WTC11 (cell line): ENCODE measurements around the gene EEF2. TPM values are rescaled to one million over a fixed set of nuclear protein-coding genes. Genes with fewer than 3 reads are reported as not detected.

Experiments used
- ATAC-seq: fragments of 200-7000 bp; cut with Tn5 transposase; 2 replicates; pipeline ENCODE4 v1.10.0; 2021; ENCODE audit warnings: mild to moderate bottlenecking, moderate library complexity
- CTCF ChIA-PET: fragments of 300-600 bp; sonication (Branson Sonifier 250); formaldehyde crosslinking; loops from one replicate; lab custom pipeline; 2021; ENCODE audit warnings: antibody characterized with exemption; lab: Charles Lee
- POLR2A ChIA-PET: fragments of 350-600 bp; sonication (Branson Sonifier 250); formaldehyde crosslinking; loops from one replicate; lab custom pipeline; 2021; ENCODE audit warnings: antibody characterized with exemption; lab: Charles Lee
- DNase-seq: peaks from one replicate; pipeline ENCODE4 v3.0.0; 2021; ENCODE audit warnings: low spot score
- H3K27ac Mint-ChIP-seq: 2 replicates; pipeline ENCODE4 v1.8.0; 2021; ENCODE audit warnings: mixed read lengths
- H3K27me3 Mint-ChIP-seq: 2 replicates; pipeline ENCODE4 v1.8.0; 2021; ENCODE audit warnings: low read depth, mild to moderate bottlenecking, moderate library complexity, mixed read lengths
- H3K36me3 Mint-ChIP-seq: 2 replicates; pipeline ENCODE4 v1.8.0; 2021; ENCODE audit warnings: mixed read lengths
- H3K4me1 Mint-ChIP-seq: 2 replicates; pipeline ENCODE4 v1.8.0; 2022; ENCODE audit warnings: mixed read lengths
- H3K4me3 Mint-ChIP-seq: 2 replicates; pipeline ENCODE4 v1.8.0; 2021; ENCODE audit warnings: mild to moderate bottlenecking, moderate library complexity, mixed read lengths
- H3K9me3 Mint-ChIP-seq: 2 replicates; pipeline ENCODE4 v1.8.0; 2021; ENCODE audit warnings: mixed read lengths
- CREB1 ChIP-seq: sonication (generic); formaldehyde crosslinking; IDR thresholded peaks from 2 replicates; pipeline ENCODE4 v1.8.0; 2023; ENCODE audit warnings: mild to moderate bottlenecking, missing genetic modification reagents
- CREM ChIP-seq: sonication (generic); formaldehyde crosslinking; IDR thresholded peaks from 2 replicates; pipeline ENCODE4 v1.8.1; 2022; ENCODE audit warnings: mild to moderate bottlenecking, missing genetic modification reagents, moderate library complexity
- E2F1 ChIP-seq: sonication (generic); formaldehyde crosslinking; IDR thresholded peaks from 2 replicates; pipeline ENCODE4 v1.8.0; 2022; ENCODE audit warnings: mild to moderate bottlenecking, missing genetic modification reagents
- ETV6 ChIP-seq: sonication (generic); formaldehyde crosslinking; IDR thresholded peaks from 2 replicates; pipeline ENCODE4 v1.8.1; 2022; ENCODE audit warnings: mild to moderate bottlenecking, missing genetic modification reagents
- FOXK1 ChIP-seq: sonication (generic); formaldehyde crosslinking; IDR thresholded peaks from 2 replicates; pipeline ENCODE4 v1.8.0; 2022; ENCODE audit warnings: mild to moderate bottlenecking, moderate library complexity, missing genetic modification reagents
- JUN ChIP-seq: sonication (generic); formaldehyde crosslinking; IDR thresholded peaks from 2 replicates; pipeline ENCODE4 v1.8.0; 2023; ENCODE audit warnings: mild to moderate bottlenecking, missing genetic modification reagents
- NFATC4 ChIP-seq: fragments of 250-450 bp; sonication (Bioruptor Pico); IDR thresholded peaks from 2 replicates; pipeline ENCODE4 v1.9.0; 2021; ENCODE audit warnings: mild to moderate bottlenecking
- PRDM15 ChIP-seq: sonication (generic); formaldehyde crosslinking; IDR thresholded peaks from 2 replicates; pipeline ENCODE4 v1.8.0; 2022; ENCODE audit warnings: missing genetic modification reagents
- PRRX2 ChIP-seq: fragments of 250-450 bp; sonication (Bioruptor Pico); IDR thresholded peaks from 2 replicates; pipeline ENCODE4 v1.8.0; 2021; ENCODE audit warnings: mild to moderate bottlenecking
- RELA ChIP-seq: sonication (generic); formaldehyde crosslinking; IDR thresholded peaks from 2 replicates; pipeline ENCODE4 v1.8.1; 2022; ENCODE audit warnings: missing genetic modification reagents, mild to moderate bottlenecking, borderline replicate concordance
- RORB ChIP-seq: fragments of 250-450 bp; sonication (Bioruptor Pico); IDR thresholded peaks from 2 replicates; pipeline ENCODE4 v1.9.0; 2021; ENCODE audit warnings: mild to moderate bottlenecking
- TEAD1 ChIP-seq: sonication (generic); formaldehyde crosslinking; IDR thresholded peaks from 2 replicates; pipeline ENCODE4 v1.8.0; 2022; ENCODE audit warnings: mild to moderate bottlenecking, missing genetic modification reagents
- ZNF671 ChIP-seq: fragments of 250-450 bp; sonication (Bioruptor Pico); IDR thresholded peaks from 2 replicates; pipeline ENCODE4 v1.8.0; 2021; ENCODE audit warnings: mild to moderate bottlenecking
- total RNA-seq: library from RNA; stranded (reverse); gene quantifications from 3 replicates; pipeline ENCODE4 v1.2.3, GENCODE V29; 2021
- TF ChIP-seq, protein P1 (sequence below): sonication (generic); formaldehyde crosslinking; IDR thresholded peaks from 2 replicates; pipeline ENCODE4 v1.8.0; 2023; ENCODE audit warnings: mild to moderate bottlenecking, missing genetic modification reagents
- TF ChIP-seq, protein P2 (sequence below): sonication (generic); formaldehyde crosslinking; IDR thresholded peaks from 2 replicates; pipeline ENCODE4 v1.8.1; 2022; ENCODE audit warnings: mild to moderate bottlenecking, missing genetic modification reagents, moderate library complexity, borderline replicate concordance
- TF ChIP-seq, protein P3 (sequence below): sonication (generic); formaldehyde crosslinking; IDR thresholded peaks from 2 replicates; pipeline ENCODE4 v1.8.1; 2022; ENCODE audit warnings: missing genetic modification reagents, borderline replicate concordance
- TF ChIP-seq, protein P4 (sequence below): sonication (generic); formaldehyde crosslinking; IDR thresholded peaks from 2 replicates; pipeline ENCODE4 v1.8.0; 2023; ENCODE audit warnings: missing genetic modification reagents

EEF2 gene
- total RNA-seq, 1 experiment from 2014 or later: 3,572 TPM

DNA sequence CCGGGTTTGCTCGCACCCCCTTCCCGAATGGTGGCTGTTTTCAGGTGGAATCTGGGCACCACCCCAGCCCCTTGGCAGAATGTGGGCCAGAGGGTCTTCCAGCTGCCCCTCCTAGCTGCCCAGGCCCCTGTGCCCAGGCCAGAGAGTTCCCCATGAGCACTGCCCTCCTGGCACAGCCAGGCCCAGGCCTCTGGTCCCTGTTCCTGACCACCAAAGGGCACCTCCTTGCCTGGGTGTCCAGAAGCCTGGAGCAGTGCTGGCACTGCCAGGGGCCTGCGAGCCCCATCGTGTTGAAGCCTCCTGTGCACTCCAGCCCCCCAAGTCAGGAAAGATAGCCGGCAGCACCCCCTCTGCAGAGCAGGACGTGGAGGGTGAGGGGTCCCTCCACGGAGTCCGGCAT is 45.7 kb upstream of the EEF2 start:
- Mint-ChIP-seq H3K27ac (no peak overlapping the region), H3K4me1 (no peaks in the 10 kb centered on the region), H3K36me3 (peaks cover 17% of the 10 kb centered on the region), H3K4me3 (no peak overlapping the region), H3K9me3 (no peaks in the 10 kb centered on the region), H3K27me3 (no peaks in the 10 kb centered on the region)
- ChIA-PET POLR2A (no interaction called here), CTCF (no interaction called here)
- ATAC-seq (no peak), DNase-seq (no peak)
- TF ChIP-seq NFATC4 (CRISPR knock-in tag) (no peak), PRRX2 (CRISPR knock-in tag) (no peak), FOXK1 (CRISPR knock-in tag) (no peak), E2F1 (CRISPR knock-in tag) (no peak), PRDM15 (CRISPR knock-in tag) (no peak), CREM (CRISPR knock-in tag) (no peak), ZNF671 (no peak), TEAD1 (CRISPR knock-in tag) (no peak), CREB1 (CRISPR knock-in tag) (no peak), JUN (CRISPR knock-in tag) (no peak), ETV6 (CRISPR knock-in tag) (no peak), RORB (CRISPR knock-in tag) (no peak), RELA (no peak)
- TF ChIP-seq, protein P1, sequence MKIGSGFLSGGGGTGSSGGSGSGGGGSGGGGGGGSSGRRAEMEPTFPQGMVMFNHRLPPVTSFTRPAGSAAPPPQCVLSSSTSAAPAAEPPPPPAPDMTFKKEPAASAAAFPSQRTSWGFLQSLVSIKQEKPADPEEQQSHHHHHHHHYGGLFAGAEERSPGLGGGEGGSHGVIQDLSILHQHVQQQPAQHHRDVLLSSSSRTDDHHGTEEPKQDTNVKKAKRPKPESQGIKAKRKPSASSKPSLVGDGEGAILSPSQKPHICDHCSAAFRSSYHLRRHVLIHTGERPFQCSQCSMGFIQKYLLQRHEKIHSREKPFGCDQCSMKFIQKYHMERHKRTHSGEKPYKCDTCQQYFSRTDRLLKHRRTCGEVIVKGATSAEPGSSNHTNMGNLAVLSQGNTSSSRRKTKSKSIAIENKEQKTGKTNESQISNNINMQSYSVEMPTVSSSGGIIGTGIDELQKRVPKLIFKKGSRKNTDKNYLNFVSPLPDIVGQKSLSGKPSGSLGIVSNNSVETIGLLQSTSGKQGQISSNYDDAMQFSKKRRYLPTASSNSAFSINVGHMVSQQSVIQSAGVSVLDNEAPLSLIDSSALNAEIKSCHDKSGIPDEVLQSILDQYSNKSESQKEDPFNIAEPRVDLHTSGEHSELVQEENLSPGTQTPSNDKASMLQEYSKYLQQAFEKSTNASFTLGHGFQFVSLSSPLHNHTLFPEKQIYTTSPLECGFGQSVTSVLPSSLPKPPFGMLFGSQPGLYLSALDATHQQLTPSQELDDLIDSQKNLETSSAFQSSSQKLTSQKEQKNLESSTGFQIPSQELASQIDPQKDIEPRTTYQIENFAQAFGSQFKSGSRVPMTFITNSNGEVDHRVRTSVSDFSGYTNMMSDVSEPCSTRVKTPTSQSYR (CRISPR knock-in tag): no peak
- TF ChIP-seq, protein P2, sequence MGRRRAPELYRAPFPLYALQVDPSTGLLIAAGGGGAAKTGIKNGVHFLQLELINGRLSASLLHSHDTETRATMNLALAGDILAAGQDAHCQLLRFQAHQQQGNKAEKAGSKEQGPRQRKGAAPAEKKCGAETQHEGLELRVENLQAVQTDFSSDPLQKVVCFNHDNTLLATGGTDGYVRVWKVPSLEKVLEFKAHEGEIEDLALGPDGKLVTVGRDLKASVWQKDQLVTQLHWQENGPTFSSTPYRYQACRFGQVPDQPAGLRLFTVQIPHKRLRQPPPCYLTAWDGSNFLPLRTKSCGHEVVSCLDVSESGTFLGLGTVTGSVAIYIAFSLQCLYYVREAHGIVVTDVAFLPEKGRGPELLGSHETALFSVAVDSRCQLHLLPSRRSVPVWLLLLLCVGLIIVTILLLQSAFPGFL (CRISPR knock-in tag): no peak
- TF ChIP-seq, protein P3, sequence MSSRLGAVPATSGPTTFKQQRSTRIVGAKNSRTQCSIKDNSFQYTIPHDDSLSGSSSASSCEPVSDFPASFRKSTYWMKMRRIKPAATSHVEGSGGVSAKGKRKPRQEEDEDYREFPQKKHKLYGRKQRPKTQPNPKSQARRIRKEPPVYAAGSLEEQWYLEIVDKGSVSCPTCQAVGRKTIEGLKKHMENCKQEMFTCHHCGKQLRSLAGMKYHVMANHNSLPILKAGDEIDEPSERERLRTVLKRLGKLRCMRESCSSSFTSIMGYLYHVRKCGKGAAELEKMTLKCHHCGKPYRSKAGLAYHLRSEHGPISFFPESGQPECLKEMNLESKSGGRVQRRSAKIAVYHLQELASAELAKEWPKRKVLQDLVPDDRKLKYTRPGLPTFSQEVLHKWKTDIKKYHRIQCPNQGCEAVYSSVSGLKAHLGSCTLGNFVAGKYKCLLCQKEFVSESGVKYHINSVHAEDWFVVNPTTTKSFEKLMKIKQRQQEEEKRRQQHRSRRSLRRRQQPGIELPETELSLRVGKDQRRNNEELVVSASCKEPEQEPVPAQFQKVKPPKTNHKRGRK (CRISPR knock-in tag): no peak
- TF ChIP-seq, protein P4, sequence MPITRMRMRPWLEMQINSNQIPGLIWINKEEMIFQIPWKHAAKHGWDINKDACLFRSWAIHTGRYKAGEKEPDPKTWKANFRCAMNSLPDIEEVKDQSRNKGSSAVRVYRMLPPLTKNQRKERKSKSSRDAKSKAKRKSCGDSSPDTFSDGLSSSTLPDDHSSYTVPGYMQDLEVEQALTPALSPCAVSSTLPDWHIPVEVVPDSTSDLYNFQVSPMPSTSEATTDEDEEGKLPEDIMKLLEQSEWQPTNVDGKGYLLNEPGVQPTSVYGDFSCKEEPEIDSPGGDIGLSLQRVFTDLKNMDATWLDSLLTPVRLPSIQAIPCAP (CRISPR knock-in tag): no peak
